H9 (cell line): ENCODE measurements around the gene MACROH2A1. TPM values are rescaled to one million over a fixed set of nuclear protein-coding genes. Genes with fewer than 3 reads are reported as not detected.

Experiments
- DNase-seq: peaks from one replicate; pipeline ENCODE4 v3.0.0-alpha.2; 2017
- H2AFZ ChIP-seq: one replicate; pipeline ENCODE4 v1.6.1; 2013; ENCODE audit warnings: mild to moderate bottlenecking, low read length, control low read depth, moderate library complexity
- H2AK5ac ChIP-seq: 2 replicates; pipeline ENCODE4 v1.6.1; 2013; ENCODE audit warnings: low read length, control low read depth, mixed read lengths; ENCODE audit not compliant: insufficient read length
- H2BK120ac ChIP-seq: one replicate; pipeline ENCODE4 v1.6.1; 2013; ENCODE audit warnings: low read depth, mild to moderate bottlenecking, low read length, control low read depth, inconsistent platforms; ENCODE audit not compliant: poor library complexity, severe bottlenecking
- H2BK12ac ChIP-seq: 2 replicates; pipeline ENCODE4 v1.6.1; 2013; ENCODE audit warnings: low read length, control low read depth, mixed read lengths, low read depth; ENCODE audit not compliant: insufficient read length
- H2BK15ac ChIP-seq: 2 replicates; pipeline ENCODE4 v1.6.1; 2013; ENCODE audit warnings: low read depth, low read length, control low read depth
- H2BK20ac ChIP-seq: one replicate; pipeline ENCODE4 v1.6.1; 2013; ENCODE audit warnings: low read depth, mild to moderate bottlenecking, low read length, control low read depth, inconsistent platforms; ENCODE audit not compliant: poor library complexity, severe bottlenecking
- H2BK5ac ChIP-seq: 2 replicates; pipeline ENCODE4 v1.6.1; 2013; ENCODE audit warnings: low read length, control low read depth, mixed read lengths; ENCODE audit not compliant: insufficient read length
- H3K14ac ChIP-seq: 2 replicates; pipeline ENCODE4 v1.6.1; 2013; ENCODE audit warnings: low read length, control low read depth; ENCODE audit not compliant: insufficient read depth
- H3K18ac ChIP-seq: 2 replicates; pipeline ENCODE4 v1.6.1; 2013; ENCODE audit warnings: low read depth, mild to moderate bottlenecking, mixed read lengths, low read length, control low read depth; ENCODE audit not compliant: insufficient read length
- H3K23ac ChIP-seq: 2 replicates; pipeline ENCODE4 v1.6.1; 2013; ENCODE audit warnings: low read length, control low read depth, mixed read lengths, low read depth; ENCODE audit not compliant: insufficient read length
- H3K23me2 ChIP-seq: 2 replicates; pipeline ENCODE4 v1.6.1; 2013; ENCODE audit warnings: low read depth, mild to moderate bottlenecking, mixed read lengths, low read length, control low read depth; ENCODE audit not compliant: insufficient read length, poor library complexity, severe bottlenecking
- H3K27ac ChIP-seq: 2 replicates; pipeline ENCODE4 v1.5.1; 2013; ENCODE audit warnings: low read length, control low read depth, mixed read lengths, low read depth; ENCODE audit not compliant: insufficient read length
- H3K27me3 ChIP-seq: 2 replicates; pipeline ENCODE4 v1.6.1; 2013; ENCODE audit warnings: low read length, control low read depth, inconsistent platforms; ENCODE audit not compliant: insufficient read depth
- H3K4ac ChIP-seq: 2 replicates; pipeline ENCODE4 v1.6.1; 2013; ENCODE audit warnings: low read depth, mild to moderate bottlenecking, control low read depth, inconsistent platforms, low read length, moderate library complexity
- H3K4me1 ChIP-seq: 2 replicates; pipeline ENCODE4 v1.6.1; 2013; ENCODE audit warnings: low read length, control low read depth, inconsistent platforms; ENCODE audit not compliant: insufficient read depth
- H3K4me2 ChIP-seq: 2 replicates; pipeline ENCODE4 v1.6.1; 2013; ENCODE audit warnings: low read length, control low read depth, mixed read lengths; ENCODE audit not compliant: insufficient read length, insufficient read depth
- H3K56ac ChIP-seq: 2 replicates; pipeline ENCODE4 v1.6.1; 2013; ENCODE audit warnings: low read depth, mild to moderate bottlenecking, mixed read lengths, low read length, control low read depth; ENCODE audit not compliant: insufficient read length
- H3K79me1 ChIP-seq: 2 replicates; pipeline ENCODE4 v1.6.1; 2013; ENCODE audit warnings: low read depth, mild to moderate bottlenecking, moderate library complexity, low read length, control low read depth, inconsistent platforms; ENCODE audit not compliant: insufficient read depth, poor library complexity, severe bottlenecking
- H3K79me2 ChIP-seq: 2 replicates; pipeline ENCODE4 v1.6.1; 2013; ENCODE audit warnings: low read length, control low read depth, inconsistent platforms; ENCODE audit not compliant: insufficient read depth
- H3K9ac ChIP-seq: 2 replicates; pipeline ENCODE4 v1.6.1; 2013; ENCODE audit warnings: low read length, control low read depth, mixed read lengths; ENCODE audit not compliant: insufficient read length; ENCODE audit errors: extremely low read depth
- H3K9me3 ChIP-seq: one replicate; pipeline ENCODE4 v1.6.1; 2013; ENCODE audit warnings: low read depth, low read length, inconsistent platforms; ENCODE audit not compliant: control insufficient read depth
- H3T11ph ChIP-seq: one replicate; pipeline ENCODE4 v1.6.1; 2013; ENCODE audit warnings: mild to moderate bottlenecking, low read length, control low read depth, inconsistent platforms
- H4K20me1 ChIP-seq: one replicate; pipeline ENCODE4 v1.6.1; 2013; ENCODE audit not compliant: control insufficient read depth, insufficient read length, insufficient read depth
- H4K5ac ChIP-seq: 2 replicates; pipeline ENCODE4 v1.6.1; 2013; ENCODE audit warnings: low read depth, mild to moderate bottlenecking, mixed read lengths, low read length, control low read depth; ENCODE audit not compliant: insufficient read length
- H4K8ac ChIP-seq: replicated peaks from 2 replicates; pipeline ENCODE4 v1.6.1; 2013; ENCODE audit warnings: low read length, control low read depth, mixed read lengths, low read depth; ENCODE audit not compliant: insufficient read length
- H4K91ac ChIP-seq: 2 replicates; pipeline ENCODE4 v1.6.1; 2013; ENCODE audit warnings: low read depth, mild to moderate bottlenecking, moderate library complexity, mixed read lengths, low read length, control low read depth; ENCODE audit not compliant: insufficient read length
- H3K27ac Mint-ChIP-seq, 3 experiments: 2 replicates in 2 of 3; 3 replicates in 1 of 3; pipeline ENCODE4 v1.8.0; 2020 to 2021; ENCODE audit warnings: mixed read lengths in 3 of 3, mild to moderate bottlenecking in 1 of 3, moderate library complexity in 1 of 3
- H3K27me3 Mint-ChIP-seq: 2 replicates; pipeline ENCODE4 v1.8.0; 2021; ENCODE audit warnings: low read depth, mild to moderate bottlenecking, moderate library complexity, mixed read lengths
- H3K36me3 Mint-ChIP-seq, 3 experiments: 2 replicates in 2 of 3; 3 replicates in 1 of 3; pipeline ENCODE4 v1.8.0; 2020 to 2021; ENCODE audit warnings: low read depth in 3 of 3, mixed read lengths in 3 of 3; ENCODE audit not compliant: insufficient read depth in 1 of 3
- H3K4me1 Mint-ChIP-seq, 2 experiments: 2 replicates each; pipeline ENCODE4 v1.8.0; 2020; ENCODE audit warnings: mixed read lengths in 2 of 2
- H3K4me3 Mint-ChIP-seq, 2 experiments: 2 replicates in 1 of 2; 3 replicates in 1 of 2; pipeline ENCODE4 v1.8.0; 2020 to 2021; ENCODE audit warnings: mild to moderate bottlenecking in 2 of 2, mixed read lengths in 2 of 2, moderate library complexity in 1 of 2
- H3K9me3 Mint-ChIP-seq, 2 experiments: 2 replicates in 1 of 2; 3 replicates in 1 of 2; pipeline ENCODE4 v1.8.0; 2020; ENCODE audit warnings: mild to moderate bottlenecking in 2 of 2, mixed read lengths in 2 of 2, moderate library complexity in 1 of 2
- WGBS: extraction: QIAGEN DNeasy Blood & Tissue Kit; methylation state at CpG from one replicate; pipeline ENCODE4 v1.1.7; 2013; ENCODE audit warnings: missing lambda C conversion rate, low lambda C conversion rate, mixed read lengths; ENCODE audit not compliant: insufficient read length; ENCODE audit errors: extremely low coverage; 5-methylcytosine and 5-hydroxymethylcytosine counted together
- total RNA-seq: library from RNA; stranded (reverse); gene quantifications from 2 replicates; pipeline ENCODE4 v1.2.1, GENCODE V29; 2021
- TF ChIP-seq, protein P1 (sequence below): fragments of 200-600 bp; sonication (generic); conservative IDR thresholded peaks from 3 replicates; pipeline ENCODE4 v1.8.0; 2021; ENCODE audit warnings: antibody characterized with exemption, mild to moderate bottlenecking

The MACROH2A1 gene
- total RNA-seq, 1 experiment from 2014 or later: 111 TPM

DNA sequence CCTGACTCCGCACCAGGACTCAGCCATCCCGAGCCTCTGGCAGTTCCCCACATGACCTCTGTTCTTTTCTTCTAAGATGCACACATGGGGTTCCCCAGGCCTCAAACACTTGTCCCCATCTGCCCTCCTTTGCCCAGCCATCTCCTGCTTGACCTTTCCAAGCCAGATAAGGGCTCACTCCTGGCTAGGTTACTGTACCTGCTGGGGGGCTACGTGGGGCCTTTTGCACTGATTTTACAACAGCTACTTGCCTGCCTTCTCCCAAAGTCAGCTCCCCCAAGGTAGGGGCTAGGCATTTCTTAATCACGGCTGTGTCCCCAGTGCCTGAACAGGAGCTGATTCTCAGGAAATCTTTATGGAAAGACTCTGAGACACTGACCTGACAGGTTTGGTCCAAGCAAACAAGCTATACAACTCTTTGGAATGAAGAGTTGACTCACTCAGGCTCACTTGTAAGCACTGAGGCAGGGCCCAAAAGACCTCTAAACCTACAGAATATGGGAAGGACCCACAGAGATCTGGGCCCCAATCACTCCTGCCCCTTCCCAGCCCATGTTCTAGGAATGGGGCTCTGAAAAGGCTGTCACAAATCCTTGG, 2.5 kb downstream of the MACROH2A1 start:
- Histone ChIP-seq H2BK5ac (no peak overlapping the region), H4K8ac (no peak overlapping the region), H2AFZ (no peak overlapping the region), H3K4me2 (no peak overlapping the region), H4K20me1 (peaks cover 2% of the 10 kb centered on the region), H2BK20ac (no peak overlapping the region), H3K4ac (no peak overlapping the region), H3K9me3 (no peaks in the 10 kb centered on the region), H2BK120ac (no peak overlapping the region), H3K79me1 (peaks cover 8% of the 10 kb centered on the region), H3K79me2 (peaks cover 12% of the 10 kb centered on the region; the same call in 1 of the 2 replicates), H3K23me2 (peaks cover 16% of the 10 kb centered on the region), H4K91ac (no peak overlapping the region), H3K9ac (no peak overlapping the region), H2BK12ac (no peak overlapping the region), H3K14ac (no peak overlapping the region), H3K4me1 (peaks cover 11% of the 10 kb centered on the region; the same call in 1 of the 2 replicates), H3T11ph (no peak overlapping the region), H2AK5ac (no peak overlapping the region), H3K27ac (no peak overlapping the region), H3K27me3 (peaks cover 12% of the 10 kb centered on the region; the same call in 1 of the 2 replicates), H2BK15ac (no peak overlapping the region), H3K56ac (no peak overlapping the region), H3K23ac (no peak overlapping the region), H3K18ac (no peak overlapping the region), H4K5ac (no peak overlapping the region)
- Mint-ChIP-seq H3K4me3 (0 out of 5 replicates have a peak overlapping the region, but pooled peaks of 1 of the 2 experiments have one; percentile 63), H3K27me3 (peaks cover 54% of the 10 kb centered on the region), H3K36me3 (peaks cover 0 to 16% (median 2%) of the 10 kb centered on the region in 3 experiments; a peak in 3 of 7 replicates), H3K9me3 (peaks cover 0 to under 1% of the 10 kb centered on the region in 2 experiments; a peak in 1 of 5 replicates), H3K27ac (no peak overlapping the region), H3K4me1 (peaks cover 38 to 49% of the 10 kb centered on the region in 2 experiments)
- TF ChIP-seq, protein P1, sequence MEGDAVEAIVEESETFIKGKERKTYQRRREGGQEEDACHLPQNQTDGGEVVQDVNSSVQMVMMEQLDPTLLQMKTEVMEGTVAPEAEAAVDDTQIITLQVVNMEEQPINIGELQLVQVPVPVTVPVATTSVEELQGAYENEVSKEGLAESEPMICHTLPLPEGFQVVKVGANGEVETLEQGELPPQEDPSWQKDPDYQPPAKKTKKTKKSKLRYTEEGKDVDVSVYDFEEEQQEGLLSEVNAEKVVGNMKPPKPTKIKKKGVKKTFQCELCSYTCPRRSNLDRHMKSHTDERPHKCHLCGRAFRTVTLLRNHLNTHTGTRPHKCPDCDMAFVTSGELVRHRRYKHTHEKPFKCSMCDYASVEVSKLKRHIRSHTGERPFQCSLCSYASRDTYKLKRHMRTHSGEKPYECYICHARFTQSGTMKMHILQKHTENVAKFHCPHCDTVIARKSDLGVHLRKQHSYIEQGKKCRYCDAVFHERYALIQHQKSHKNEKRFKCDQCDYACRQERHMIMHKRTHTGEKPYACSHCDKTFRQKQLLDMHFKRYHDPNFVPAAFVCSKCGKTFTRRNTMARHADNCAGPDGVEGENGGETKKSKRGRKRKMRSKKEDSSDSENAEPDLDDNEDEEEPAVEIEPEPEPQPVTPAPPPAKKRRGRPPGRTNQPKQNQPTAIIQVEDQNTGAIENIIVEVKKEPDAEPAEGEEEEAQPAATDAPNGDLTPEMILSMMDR: no peak
- DNase-seq: no peak
- no CpG with 5 or more reads among the region's 4 CpGs for WGBS
